Measurements from ENCODE around the gene MME.
"Not testable (repeated sequence)": the region's sequence is repeated elsewhere in the genome, so short reads cannot be mapped to it uniquely, and the experiment has no call there.

MME gene

DNA sequence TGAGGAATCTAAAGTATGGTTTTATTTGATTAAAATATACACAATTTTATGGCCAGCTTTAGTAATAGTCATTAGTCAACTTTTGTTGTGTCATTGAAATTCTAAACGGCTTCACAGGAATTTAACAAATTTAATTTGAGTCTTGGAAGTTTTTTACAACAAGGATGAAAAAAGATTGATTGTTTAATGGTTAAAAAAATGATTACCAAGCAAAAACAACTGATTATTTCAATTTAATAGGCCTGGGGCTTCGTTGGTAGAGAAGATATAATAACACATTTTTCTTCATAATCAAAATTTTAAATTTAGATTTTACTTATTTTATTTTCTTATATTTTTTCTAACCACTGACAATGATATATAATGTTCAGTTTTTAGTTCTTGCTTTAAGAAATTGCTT lies 4.4 kb downstream of the MME start:
- DNase-seq (ENCODE audit: low read depth): no peak

DNA sequence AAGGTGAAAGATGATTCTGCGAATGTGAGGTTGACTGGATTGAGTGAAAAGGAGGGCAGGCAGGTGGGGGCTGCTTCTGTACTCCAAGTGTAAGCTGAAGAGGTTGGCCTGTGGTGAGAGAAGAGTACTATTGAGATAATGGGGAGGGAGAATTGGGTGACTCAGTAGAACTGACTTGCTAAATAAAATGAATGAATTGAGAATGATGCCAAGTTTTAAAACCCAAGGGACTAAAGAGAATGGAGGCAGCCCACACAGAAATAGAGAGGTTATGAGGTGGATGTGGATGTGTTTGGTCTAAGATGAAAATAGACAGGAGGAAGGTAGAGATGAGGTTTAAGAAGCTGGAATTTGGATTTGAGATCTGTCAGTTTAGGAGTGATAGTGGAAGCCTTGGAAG lies 5.9 kb downstream of the MME start:
- DNase-seq (ENCODE audit: low read depth): no peak

DNA sequence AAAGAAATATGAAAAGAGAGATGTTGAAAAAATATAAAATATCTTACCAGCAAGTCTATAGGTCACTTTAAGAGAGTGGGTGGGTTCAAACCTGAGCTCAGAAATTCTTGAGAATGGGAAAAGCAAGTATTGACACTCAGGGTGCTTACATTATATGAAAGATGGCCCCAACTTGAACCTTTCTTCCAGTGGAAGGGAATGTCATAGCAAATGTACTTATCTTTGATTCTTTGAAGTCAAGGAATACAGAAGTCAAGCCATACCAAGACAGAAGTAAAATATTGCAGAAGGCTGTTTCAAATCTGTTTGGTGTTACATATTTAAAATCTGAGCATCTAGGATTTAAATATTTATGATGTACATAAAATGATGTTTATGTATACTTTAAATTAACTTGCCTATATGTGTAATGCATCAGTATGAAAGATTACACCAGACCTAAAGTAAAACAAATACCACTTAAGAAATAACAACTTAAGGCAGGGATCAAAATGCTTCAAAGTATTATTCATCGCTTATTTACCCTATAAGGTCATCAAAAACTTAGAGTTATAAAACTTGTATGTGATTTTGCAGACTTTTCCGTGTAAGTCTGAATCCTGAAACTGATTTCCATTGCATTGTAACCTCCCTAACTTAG lies 8.7 kb downstream of the MME start:
- DNase-seq (ENCODE audit: low read depth): no peak

DNA sequence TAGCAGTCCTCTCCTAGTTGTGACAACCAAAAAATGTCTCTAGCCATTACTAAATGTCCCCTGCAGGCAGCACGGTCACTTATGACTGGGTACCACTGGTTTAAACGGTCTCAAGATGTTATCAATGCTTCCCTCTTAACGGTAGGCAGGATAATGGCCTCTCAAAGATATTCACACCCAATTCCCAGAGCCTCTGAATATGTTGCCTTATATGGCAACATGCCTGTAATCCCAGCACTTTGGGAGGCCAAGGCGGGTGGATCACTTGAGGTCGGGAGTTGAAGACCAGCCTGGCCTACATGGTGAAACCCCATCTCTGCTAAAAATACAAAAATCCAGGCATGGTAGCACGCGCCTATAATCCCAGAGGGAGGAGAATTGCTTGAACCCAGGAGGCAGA lies 9.4 kb downstream of the MME start:
- no peak for DNase-seq (ENCODE audit: low read depth)

DNA sequence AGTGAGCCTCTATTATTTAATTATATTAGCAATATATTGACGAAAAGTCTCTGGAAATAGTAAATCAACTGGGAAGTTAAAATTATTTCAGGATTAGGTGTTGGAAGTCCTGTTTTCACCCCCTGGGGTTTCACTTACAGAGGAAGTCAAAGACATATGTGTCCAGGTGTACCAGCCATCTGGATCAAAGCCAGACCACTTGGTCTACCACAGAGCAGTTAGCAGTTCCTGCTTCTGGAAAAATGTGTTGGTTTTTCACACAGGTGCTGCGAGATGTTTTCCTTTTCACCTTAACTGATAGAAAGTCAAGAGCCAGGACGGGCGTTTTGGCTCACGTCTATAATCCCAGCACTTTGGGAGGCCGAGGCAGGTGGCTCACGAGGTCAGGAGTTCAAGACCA lies 13.1 kb downstream of the MME start:
- DNase-seq (ENCODE audit: low read depth): no peak

DNA sequence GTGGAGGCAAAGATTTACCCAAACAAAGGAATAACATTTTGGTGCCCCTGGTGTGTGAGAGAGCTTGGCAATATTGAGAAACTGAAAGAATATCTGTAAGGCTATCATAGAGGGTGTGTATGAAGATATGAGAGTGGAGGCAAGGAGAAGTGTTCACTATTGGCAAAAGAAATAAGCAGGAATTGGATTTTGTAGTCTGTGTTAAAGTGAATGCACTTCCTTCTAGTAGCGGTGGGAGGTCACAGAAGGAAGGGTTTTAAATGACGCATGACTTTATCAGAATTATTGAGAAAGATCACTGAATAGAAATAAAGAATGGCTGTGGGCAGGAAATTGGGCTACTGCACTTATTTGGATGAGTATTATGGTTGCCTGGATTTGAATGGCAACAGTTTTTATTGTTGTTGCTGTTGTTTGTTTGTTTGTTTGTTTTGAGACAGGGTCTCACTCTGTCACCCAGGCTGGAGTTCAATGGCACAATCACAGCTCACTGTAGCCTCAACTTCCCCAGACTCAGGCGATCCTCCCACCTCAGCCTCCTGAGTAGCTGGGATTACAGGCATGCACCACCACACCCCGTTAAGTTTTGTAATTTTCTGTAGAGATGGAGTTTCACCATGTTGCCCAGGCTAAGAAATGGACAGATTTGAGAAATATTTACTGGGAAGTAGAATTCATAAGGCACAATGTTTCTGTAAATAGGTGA lies 16.3 kb downstream of the MME start:
- no peak for DNase-seq (ENCODE audit: low read depth)

DNA sequence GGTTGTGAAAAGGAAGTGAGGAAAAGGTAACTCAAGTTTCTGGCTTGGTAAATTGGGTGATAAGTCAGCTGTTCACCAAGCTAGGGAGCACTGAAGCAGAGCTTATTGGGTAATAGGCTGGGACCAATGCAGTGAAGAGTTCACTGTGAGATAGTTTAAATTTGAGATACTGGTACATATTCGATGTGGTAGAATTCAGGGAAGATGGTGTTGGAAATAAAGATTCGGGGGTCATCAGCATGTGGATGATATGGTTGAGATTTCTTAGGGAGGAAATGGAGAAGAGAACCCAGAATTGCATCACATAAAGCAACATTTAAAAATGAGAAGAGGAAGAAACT lies 16.9 kb downstream of the MME start:
- no peak for DNase-seq (ENCODE audit: low read depth)

DNA sequence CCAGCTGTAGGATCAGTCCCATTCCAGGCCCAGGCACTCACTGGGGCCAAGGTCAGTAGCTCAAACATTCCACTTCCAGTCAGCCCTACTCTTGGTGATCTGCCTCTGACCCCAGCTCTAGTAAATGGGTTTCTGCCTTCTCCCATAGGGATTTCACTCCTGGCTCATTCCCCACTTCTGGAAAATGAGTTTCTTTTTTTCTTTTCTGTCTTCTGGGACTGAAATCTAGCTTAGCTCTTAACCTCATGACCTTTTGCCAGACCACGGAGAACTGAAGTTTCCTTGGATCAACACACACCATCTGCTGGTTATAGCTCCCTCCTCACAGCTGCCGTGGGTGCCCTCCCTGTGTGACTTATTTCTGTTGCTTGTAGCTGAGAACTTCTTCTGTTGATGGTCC lies 21.3 kb downstream of the MME start:
- no peak for DNase-seq (ENCODE audit: low read depth)

DNA sequence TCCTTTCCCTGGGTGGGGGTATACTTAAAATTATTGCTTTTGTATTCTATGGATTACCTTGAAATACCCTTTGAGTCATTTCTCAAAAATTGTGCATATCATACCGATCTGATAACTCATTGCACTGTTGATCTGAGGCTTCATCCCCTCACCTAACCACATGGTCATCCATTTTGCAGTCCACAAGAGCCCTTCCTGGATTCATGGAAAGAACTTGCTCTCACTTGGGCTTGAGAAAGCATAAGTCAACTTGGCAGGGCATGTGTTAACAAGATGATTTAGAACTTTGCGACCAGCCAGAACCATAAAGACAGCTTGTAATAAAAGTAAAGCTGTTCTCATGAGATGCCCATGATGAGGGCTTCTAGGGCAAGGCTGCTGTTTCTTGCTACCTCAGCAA lies 22.2 kb downstream of the MME start:
- DNase-seq (ENCODE audit: low read depth): no peak

DNA sequence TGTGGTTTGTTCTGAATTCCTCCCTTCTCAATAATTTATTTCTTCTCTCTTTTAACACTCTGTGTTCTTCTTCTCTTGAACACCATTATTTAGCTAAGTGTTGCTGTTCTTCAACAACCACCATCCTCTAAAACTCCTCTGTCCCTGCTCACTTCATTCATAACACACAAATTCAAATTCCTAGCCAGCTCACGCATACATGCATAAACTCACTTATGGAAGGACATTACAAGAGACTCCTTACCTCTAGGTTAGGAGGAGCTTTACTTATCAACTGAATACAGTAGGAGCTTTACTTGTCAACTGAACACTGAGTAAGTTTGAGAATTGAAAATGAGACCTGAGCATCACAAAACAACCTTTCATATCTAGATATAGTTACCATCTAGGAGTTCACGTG lies 23.6 kb downstream of the MME start:
- no peak for DNase-seq (ENCODE audit: low read depth)

DNA sequence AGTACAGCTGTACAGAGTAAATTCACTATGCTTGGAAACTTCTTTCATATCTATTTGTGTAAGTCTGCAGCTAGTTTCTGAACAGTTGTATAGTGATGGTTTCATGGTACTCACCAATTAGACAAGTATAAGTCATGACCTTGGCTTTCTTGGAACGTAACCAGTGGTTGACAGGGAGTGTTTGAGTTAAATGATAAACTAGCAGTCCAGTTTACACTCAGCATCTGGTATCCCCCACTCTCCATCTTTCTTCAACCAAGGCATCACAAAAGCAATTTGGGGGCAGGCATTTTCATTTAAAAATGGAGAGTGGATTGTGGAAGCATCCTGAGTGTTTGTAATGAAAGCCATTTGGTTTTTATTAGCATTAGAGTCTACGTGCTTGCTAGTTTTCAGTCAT lies 26.0 kb downstream of the MME start:
- DNase-seq (ENCODE audit: low read depth): no peak

DNA sequence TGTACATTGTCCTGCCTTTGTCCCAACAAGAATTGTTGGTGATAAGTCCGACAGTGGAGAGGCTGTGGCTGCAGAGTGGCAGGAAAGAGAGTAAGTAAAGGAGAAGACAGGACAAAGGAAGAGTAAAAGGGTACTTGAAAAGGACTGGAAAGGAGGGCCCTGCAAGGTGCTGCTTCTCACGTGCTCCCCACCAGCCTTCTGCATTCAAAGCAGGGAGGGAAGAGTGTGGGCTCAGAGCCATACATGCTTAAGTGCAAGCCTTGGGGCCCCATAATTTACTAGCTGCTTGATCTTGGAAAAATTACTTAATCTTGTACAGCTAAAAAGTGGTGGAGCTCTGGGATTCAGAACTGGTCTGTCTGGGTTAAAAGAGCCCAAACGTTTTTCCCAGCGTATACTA lies 29.9 kb downstream of the MME start:
- no peak for DNase-seq (ENCODE audit: low read depth)

DNA sequence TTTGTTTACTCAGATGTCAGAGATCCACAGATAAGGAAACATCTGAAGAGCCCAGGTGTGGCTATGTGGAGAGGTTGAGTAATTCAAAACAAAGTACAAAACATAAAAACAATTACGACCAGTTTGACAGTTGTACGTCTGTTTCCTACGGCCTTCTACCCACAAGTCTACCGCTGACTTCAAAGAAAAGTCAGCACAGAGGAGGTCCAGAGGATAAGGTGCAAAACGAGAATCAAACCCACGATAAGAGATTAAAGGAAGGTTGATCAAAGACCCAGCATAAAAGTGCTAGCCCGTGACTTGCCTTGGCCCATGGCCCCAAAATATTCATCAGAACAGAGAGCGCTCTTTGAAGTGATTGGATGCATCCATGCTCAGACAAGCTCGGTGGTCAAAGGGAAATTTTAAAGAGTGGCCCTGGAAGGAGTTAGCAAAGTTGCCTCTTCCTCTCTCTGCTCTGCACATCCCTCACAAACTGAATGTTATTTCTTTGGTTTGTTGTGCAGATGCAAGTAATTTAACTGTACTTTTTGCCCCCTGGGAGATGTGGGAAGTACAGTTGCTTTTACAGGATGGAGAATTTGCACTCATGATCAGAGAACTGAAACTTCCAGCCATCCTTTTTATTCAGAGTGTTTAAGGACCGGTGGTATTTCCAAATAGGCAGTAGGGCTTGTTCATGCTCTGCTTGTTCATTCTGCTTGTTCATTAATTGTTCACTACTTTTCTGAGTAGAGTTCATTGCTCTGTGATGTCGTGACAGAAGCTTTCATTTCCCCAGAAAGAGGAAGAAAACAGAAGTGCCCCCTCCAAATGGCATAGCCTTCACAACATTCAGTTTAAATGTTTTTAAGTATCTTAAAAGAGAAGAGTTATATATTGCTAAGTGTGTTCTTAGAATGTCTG lies 31.1 kb downstream of the MME start:
- no peak for DNase-seq (ENCODE audit: low read depth)

DNA sequence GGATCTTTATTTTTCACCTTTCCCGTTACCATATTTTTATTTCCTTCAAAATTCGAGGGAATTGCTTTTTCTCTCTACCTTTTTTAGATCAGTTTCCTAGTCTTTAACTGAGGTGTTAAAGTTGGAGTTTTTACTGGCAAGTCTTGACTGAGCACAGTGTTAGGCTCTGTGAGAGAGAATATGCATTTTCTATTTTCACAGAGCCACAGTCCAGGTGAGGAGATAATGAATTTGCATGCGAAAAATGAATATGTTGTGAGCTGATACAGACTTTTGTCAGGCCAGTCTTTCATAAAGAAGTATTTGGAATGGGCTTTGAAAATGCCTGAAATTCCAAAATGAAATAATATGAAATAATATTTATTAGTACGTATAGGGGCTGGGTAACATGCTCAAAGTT lies 31.9 kb downstream of the MME start:
- DNase-seq (ENCODE audit: low read depth): no peak

DNA sequence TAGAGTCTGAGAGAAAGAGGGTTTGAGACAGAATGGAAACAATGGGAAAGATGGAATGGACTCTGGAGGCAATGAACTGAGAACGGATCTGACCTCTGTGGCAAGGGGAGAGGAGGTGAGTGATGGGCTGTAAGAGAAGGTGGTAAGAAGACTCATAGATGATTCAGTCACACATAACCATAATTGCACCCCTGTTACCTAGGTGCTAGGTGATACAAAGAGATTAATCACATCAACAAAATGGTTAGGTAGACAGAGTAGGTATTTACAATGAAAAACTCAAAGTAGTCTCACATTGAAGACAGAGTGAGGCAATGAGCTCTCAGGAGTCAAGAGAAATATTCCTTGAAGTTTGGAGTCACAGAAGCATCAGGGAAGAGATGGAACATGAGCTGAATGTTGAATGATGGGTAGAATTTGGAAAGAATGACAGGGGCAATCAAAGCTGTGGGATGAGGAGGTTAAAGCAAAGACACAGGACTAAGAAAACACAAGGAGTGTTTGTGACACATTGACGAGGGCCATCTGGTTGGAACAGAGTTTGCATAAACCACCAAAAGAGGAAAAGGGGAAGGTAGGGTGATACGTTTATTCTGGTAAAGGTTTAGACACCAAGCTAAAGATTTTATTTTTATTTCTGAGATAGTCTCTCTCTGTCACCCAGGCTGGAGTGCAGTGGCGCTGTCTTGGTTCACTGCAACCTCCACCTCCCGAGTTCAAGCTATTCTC lies 32.7 kb downstream of the MME start:
- no peak for DNase-seq (ENCODE audit: low read depth)

DNA sequence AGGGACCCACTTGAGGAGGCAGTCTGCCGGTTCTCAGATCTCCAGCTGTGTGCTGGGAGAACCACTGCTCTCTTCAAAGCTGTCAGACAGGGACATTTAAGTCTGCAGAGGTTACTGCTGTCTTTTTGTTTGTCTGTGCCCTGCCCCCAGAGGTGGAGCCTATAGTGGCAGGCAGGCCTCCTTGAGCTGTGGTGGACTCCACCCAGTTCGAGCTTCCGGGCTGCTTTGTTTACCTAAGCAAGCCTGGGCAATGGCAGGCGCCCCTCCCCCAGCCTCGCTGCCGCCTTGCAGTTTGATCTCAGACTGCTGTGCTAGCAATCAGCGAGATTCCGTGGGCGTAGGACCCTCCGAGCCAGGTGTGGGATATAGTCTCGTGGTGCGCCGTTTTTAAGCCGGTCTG lies 44.6 kb downstream of the MME start:
- DNase-seq (ENCODE audit: low read depth): not testable (repeated sequence)

DNA sequence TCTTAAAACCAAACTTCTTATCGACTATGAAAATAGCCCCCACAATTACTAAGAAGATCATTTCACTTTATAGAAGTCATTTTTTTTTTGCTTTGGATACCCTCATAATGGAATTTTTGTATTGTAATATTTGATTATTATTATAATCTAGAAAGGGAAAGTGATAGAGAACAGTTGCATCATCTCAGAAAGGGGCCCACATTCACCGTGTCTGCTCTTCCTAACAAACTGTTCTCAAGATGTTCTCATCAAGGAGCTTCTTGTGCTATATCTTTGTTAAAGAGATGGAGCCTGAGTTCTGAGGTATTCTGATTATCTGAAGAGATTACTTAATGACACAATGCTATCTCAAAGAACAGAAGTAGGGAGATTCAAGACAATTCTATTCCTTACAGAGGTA lies 49.3 kb downstream of the MME start:
- no peak for DNase-seq (ENCODE audit: low read depth)

DNA sequence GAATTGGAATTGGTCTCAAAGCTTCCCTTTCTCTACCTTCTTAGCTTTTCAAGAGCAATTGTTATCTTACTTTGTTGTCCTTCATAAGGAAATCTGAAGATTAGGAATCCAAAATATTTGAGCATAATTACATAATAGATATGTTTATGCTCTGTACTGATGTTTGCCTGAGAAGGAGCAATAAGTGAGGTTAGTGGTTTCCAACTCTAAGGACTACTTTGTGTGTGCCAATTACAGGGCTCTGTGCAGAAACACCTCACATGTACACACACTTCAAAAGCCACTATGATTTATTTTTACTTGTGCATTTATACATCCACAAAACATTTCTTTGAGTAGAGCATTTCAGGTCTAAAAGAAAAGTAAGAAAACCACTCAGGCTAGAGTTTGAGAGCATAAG lies 49.9 kb downstream of the MME start:
- DNase-seq (ENCODE audit: low read depth): no peak

DNA sequence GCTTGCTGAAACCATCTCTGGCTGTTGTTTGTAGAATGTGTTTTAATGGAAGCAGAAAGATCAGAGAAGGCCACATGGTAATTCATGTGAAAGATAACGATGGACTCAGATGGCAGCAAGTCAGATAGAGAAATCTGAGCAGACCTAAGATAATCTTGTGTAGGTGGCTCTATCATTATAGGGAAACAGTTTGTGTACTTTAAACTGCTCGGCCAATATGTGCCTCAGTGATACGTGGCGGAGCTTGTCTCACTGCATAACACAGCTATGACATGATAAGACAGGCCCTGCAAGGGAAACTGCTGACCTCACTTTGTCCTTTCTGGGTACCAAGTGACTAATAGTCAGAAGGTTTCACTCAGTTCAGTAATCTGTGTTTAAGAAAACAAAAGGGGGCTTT lies 51.0 kb downstream of the MME start:
- no peak for DNase-seq (ENCODE audit: low read depth)

DNA sequence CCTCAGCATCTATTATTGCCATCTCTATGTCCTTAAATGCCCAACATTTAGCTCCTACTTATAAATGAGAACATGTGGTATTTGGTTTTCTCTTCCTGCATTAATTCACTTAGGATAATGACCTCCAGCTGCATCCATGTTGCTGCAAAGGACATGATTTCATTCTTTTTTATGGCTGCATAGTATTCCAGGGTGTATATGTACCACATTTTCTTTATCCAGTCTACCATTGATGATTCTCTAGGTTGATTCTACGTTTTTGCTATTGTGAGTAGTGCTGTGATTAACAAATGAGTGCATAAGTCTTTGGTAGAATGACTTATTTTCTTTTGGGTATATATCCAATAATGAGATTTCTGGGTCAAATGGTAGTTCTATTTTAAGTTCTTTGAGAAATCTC lies 54.2 kb downstream of the MME start:
- DNase-seq (ENCODE audit: low read depth): not testable (repeated sequence)

DNA sequence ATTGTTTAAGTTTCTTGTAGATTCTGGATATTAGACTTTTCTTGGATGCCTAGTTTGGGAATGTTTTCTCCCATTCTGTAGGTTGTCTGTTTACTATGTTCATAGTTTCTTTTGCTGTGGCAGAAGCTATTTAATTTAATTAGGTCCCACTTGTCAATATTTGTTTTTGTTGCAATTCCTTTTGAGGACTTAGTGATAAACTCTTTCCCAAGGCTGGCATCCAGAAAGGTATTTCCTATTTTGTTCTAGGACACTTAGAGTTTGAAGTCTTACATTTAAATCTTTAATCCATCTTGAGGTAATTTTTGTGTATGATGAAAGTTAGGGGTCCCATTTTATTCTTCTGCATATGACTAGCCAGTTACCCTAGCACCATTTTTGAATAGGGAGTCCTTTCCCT lies 54.9 kb downstream of the MME start:
- DNase-seq (ENCODE audit: low read depth): no peak

DNA sequence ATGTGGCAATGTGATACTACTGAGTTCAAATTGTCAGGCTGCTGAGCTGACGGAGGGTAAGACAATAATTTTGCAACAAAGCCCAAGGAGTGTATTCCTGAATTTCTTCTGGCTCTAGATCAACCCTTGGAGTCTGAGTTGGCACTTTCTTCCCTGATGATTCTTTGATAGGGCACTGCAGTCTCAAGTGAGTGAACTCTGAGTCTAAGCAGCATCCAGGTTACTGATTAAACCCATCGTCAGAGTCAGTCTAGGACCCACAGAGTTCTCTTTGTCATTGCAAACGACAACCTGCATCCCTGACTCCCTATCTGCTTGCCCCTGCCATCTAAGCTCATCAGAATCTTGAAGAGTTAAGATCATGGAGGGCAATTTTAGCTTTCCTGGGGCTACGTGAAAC lies 58.6 kb downstream of the MME start:
- DNase-seq (ENCODE audit: low read depth): no peak

DNA sequence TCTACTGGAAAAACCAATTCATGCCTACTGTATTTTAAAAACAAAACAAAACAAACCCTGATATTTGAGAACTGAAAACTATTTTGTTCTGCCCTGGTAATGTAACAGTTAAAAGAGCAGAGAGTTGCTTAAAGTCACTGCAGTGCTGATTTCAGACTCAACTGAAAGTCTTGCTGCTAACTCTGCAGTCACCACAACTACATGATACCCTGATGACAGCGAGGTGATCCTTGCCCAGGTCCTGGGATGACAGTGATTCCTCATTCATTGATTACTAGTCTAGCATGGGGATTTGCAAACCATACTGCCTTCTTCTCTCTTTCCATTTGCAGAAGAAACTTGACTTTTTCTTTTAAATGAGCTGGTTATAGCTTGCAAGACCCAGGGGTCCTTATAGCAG lies 67.5 kb downstream of the MME start:
- DNase-seq (ENCODE audit: low read depth): no peak
